Endothelial cell of umbilical vein (primary cell): ENCODE data around the gene LGALS7B. TPM values are rescaled to one million over a fixed set of nuclear protein-coding genes. Genes with fewer than 3 reads are reported as not detected.

ENCODE experiments used
- BruUV-seq: library from RNA; stranded (reverse); fragments of 400-500 nt; replicated peaks from 2 replicates; lab custom pipeline; 2021; lab: Mats Ljungman, UMichigan
- CTCF ChIA-PET: fragments of 300-600, 350-600 bp; sonication (Branson Sonifier 250); formaldehyde crosslinking; loops from one replicate; lab custom pipeline; 2021; ENCODE audit warnings: antibody characterized with exemption, inconsistent platforms; lab: Charles Lee
- POLR2A ChIA-PET: fragments of 300-600, 350-600 bp; sonication (Branson Sonifier 250); formaldehyde crosslinking; loops from one replicate; lab custom pipeline; 2021; ENCODE audit warnings: antibody characterized with exemption, inconsistent platforms; lab: Charles Lee
- DNase-seq: peaks from one replicate; pipeline ENCODE4 v3.0.0-alpha.2; 2011; ENCODE audit warnings: low read depth, low spot score
- FAIRE-seq: peaks from 2 replicates; lab custom pipeline; 2011; peaks lifted over from hg19 to GRCh38; lab: Jason Lieb, UNC
- H2AFZ ChIP-seq: 2 replicates; pipeline ENCODE4 v1.6.0; 2012; ENCODE audit warnings: low read depth, low read length, control low read depth, inconsistent platforms
- H3K27ac ChIP-seq: 2 replicates; pipeline ENCODE4 v1.5.1; 2011; ENCODE audit warnings: low read depth, mild to moderate bottlenecking, control low read depth, low read length, moderate library complexity; ENCODE audit not compliant: insufficient read depth
- H3K27me3 ChIP-seq, 2 experiments: 2 replicates each; pipeline versions ENCODE4 v1.6.0 to v1.6.1; 2011; ENCODE audit warnings: low read length in 2 of 2, mixed read lengths in 1 of 2; ENCODE audit not compliant: control insufficient read depth in 2 of 2, insufficient read depth in 2 of 2
- H3K36me3 ChIP-seq, 2 experiments: 2 replicates in 1 of 2; 3 replicates in 1 of 2; pipeline ENCODE4 v1.5.1; 2011; ENCODE audit warnings: low read length in 2 of 2, mild to moderate bottlenecking in 1 of 2, moderate library complexity in 1 of 2; ENCODE audit not compliant: control insufficient read depth in 2 of 2, insufficient read depth in 2 of 2; ENCODE audit errors: extremely low read depth in 1 of 2
- H3K4me1 ChIP-seq: 3 replicates; pipeline ENCODE4 v1.5.1; 2011; ENCODE audit warnings: mild to moderate bottlenecking, low read length; ENCODE audit not compliant: control insufficient read depth, insufficient read depth; ENCODE audit errors: extremely low read depth
- H3K4me2 ChIP-seq: 2 replicates; pipeline ENCODE4 v1.6.1; 2011; ENCODE audit warnings: low read length, control low read depth, mixed read lengths; ENCODE audit not compliant: insufficient read depth
- H3K4me3 ChIP-seq, 3 experiments: fragments of 200-600 bp in 1 of 3; sonication (generic), shearing (Covaris generic) in 1 of 3; replicated peaks in 1 of 3; 2 replicates each; pipeline ENCODE4 v1.5.1; 2011 to 2016; ENCODE audit warnings: control low read depth in 3 of 3, low read length in 3 of 3, mild to moderate bottlenecking in 2 of 3, inconsistent platforms in 1 of 3, low read depth in 1 of 3, moderate library complexity in 1 of 3; ENCODE audit not compliant: insufficient read depth in 1 of 3
- H3K79me2 ChIP-seq: 2 replicates; pipeline ENCODE4 v1.6.0; 2012; ENCODE audit warnings: low read length, inconsistent platforms; ENCODE audit not compliant: control insufficient read depth, insufficient read depth
- H3K9ac ChIP-seq: replicated peaks from 2 replicates; pipeline ENCODE3; 2011; ENCODE audit warnings: low read length, control low read depth; ENCODE audit not compliant: insufficient read depth; ENCODE audit errors: extremely low read depth
- H3K9me1 ChIP-seq: replicated peaks from 3 replicates; pipeline ENCODE4 v1.6.0; 2011; ENCODE audit warnings: mild to moderate bottlenecking, low read length; ENCODE audit not compliant: control insufficient read depth, insufficient read depth; ENCODE audit errors: extremely low read depth
- H3K9me3 ChIP-seq: replicated peaks from 2 replicates; pipeline ENCODE4 v1.5.1; 2012; ENCODE audit warnings: low read length, inconsistent platforms; ENCODE audit not compliant: control insufficient read depth, insufficient read depth
- H4K20me1 ChIP-seq: replicated peaks from 2 replicates; pipeline ENCODE3; 2011; ENCODE audit warnings: mild to moderate bottlenecking, low read length; ENCODE audit not compliant: control insufficient read depth, insufficient read depth; ENCODE audit errors: extremely low read depth
- EZH2 ChIP-seq: IDR thresholded peaks from 2 replicates; pipeline ENCODE4 v1.6.1; 2012; ENCODE audit warnings: borderline replicate concordance, low read depth, mild to moderate bottlenecking, moderate library complexity, low read length, inconsistent platforms; ENCODE audit not compliant: severe bottlenecking
- FOS ChIP-seq: IDR thresholded peaks from 2 replicates; pipeline ENCODE4 v1.6.1; 2011; ENCODE audit warnings: mild to moderate bottlenecking, low read length, moderate library complexity, borderline replicate concordance; ENCODE audit not compliant: insufficient read depth
- GATA2 ChIP-seq: IDR thresholded peaks from 2 replicates; pipeline ENCODE4 v1.7.0; 2011; ENCODE audit warnings: low read depth, mild to moderate bottlenecking, moderate library complexity, mixed read lengths, low read length; ENCODE audit not compliant: insufficient read length, insufficient read depth
- JUN ChIP-seq: IDR thresholded peaks from 2 replicates; pipeline ENCODE4 v1.6.1; 2011; ENCODE audit warnings: borderline replicate concordance, low read depth; ENCODE audit not compliant: insufficient read length, insufficient read depth
- MYC ChIP-seq: IDR thresholded peaks from one replicate; pipeline ENCODE4 v1.6.1; 2011; ENCODE audit warnings: mild to moderate bottlenecking, low read depth, low read length
- POLR2A ChIP-seq: IDR thresholded peaks from 2 replicates; pipeline ENCODE4 v1.6.1; 2012; ENCODE audit warnings: low read depth, mild to moderate bottlenecking, control low read depth, low read length
- POLR2AphosphoS5 ChIP-seq: IDR thresholded peaks from 2 replicates; pipeline ENCODE4 v1.6.1; 2012; ENCODE audit warnings: low read depth, mild to moderate bottlenecking, control low read depth, low read length, moderate library complexity; ENCODE audit not compliant: insufficient read depth
- dilution Hi-C: fragments of 300-500 bp; cut with MboI; formaldehyde crosslinking; loops from one replicate; pipeline ENCODE4 v1.15.0; 2019; ENCODE audit warnings: low sequenced_read_pairs; ENCODE audit not compliant: extremely low pct_ligation_motif_present
- intact Hi-C: fragments of 100-400 bp; cut with micrococcal nuclease; formaldehyde crosslinking; loops from one replicate; pipeline ENCODE4 v1.10.0; 2022
- polyA plus RNA-seq, 4 experiments: library from polyadenylated mRNA; depleted of rRNA in 3 of 4; stranded (reverse) in 3 of 4; unstranded in 1 of 4; fragments of >200 nt; gene quantifications; 2 replicates each; pipeline versions ENCODE4 v1.2.1 to v1.2.3, GENCODE V29; 2011 to 2012; ENCODE audit warnings: missing spikeins in 1 of 4
- total RNA-seq: library from RNA; stranded (reverse); gene quantifications from 2 replicates; pipeline ENCODE4 v1.2.3, GENCODE V29; 2021
- TF ChIP-seq, protein P1 (sequence below): IDR thresholded peaks from 2 replicates; pipeline ENCODE4 v1.6.1; 2011; ENCODE audit not compliant: insufficient read depth, insufficient read length

LGALS7B gene
- total and polyA plus RNA-seq, 2 donors (not counting 3 experiments of a cell fraction or from before 2014, with no cell fraction given) = not detected

DNA sequence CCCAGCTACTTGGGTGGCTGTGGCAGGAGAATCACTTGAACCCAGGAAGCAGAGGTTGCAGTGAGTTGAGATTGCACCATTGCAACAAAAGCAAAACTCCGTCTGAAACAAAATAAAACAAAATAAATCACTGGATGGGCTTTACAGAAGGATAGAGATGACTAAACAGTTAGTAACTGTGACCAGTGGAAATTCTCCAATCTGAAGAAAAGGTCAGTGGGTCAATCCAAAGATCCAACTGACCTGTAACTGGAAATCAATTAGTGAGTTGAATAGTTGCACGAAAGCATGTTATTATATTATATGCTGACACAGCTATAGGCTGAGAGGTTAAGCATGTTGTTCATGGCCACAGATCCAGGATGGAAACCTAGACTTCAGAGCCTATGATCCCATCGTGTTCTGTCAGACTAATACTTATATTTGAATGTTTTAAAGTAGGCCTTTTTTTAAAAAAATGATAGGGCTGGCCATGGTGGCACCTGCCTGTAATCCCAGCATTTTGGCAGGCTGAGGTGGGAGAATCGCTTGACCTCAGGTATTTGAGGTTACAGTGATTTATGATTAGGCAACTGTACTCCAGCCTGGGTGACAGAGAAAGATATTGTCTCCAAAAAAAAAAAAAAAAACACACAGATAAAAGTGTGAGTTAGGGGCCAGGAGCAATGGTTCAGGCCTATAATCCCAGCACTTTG lies 41.2 kb downstream of the LGALS7B start:
- Histone ChIP-seq H3K4me2 (no peak overlapping the region), H4K20me1 (no peaks in the 10 kb centered on the region), H3K9ac (no peak overlapping the region), H3K36me3 (peaks cover 1 to 2% of the 10 kb centered on the region in 2 experiments), H3K9me3 (no peaks in the 10 kb centered on the region), H3K4me3 (no peak overlapping the region), H3K9me1 (no peaks in the 10 kb centered on the region), H2AFZ (no peak overlapping the region), H3K79me2 (no peaks in the 10 kb centered on the region), H3K27me3 (no peaks in the 10 kb centered on the region), H3K4me1 (peaks cover 13% of the 10 kb centered on the region), H3K27ac (no peak overlapping the region)
- TF ChIP-seq JUN = no peak
- dilution Hi-C loops (no loop called here), intact Hi-C loops (loop anchor here (5.0 kb wide), 3 partner anchors 38 to 93 kb away; no protein-coding TSS in a partner anchor)
- POLR2A ChIA-PET = no interaction called here
- BruUV-seq = no TSS peak
- no peak for FAIRE-seq
- CTCF ChIA-PET = interaction anchor here (2.9 kb wide), 1 partner anchor 61 kb away, joined by 24 read pairs; no protein-coding TSS in a partner anchor
- no peak for DNase-seq

DNA sequence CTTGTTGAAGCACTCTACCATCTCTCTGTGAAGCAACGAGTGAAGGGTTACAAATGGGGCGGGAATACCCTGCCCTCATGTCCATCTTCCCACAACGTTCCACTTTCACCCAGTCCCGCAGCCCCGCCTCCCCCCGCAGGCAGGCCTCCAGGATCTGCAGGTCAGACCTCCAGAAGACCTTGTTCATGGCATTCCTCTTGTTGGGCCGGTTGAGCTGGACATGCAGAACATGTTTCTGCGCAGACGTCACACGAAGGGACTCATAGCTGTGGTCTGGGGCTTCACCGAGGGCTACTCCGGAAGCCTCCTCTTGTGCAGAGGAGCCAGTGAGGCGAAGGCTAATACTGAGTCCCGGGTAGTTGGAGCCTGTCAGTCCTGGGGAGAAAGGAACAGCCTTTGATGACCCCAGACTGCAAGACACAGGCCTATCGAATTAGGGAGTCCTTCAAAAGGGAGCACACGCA lies 42.2 kb downstream of the LGALS7B start:
- peak overlapping the region; percentile 80 for H2AFZ ChIP-seq
- H4K20me1 ChIP-seq = no peaks in the 10 kb centered on the region
- FAIRE-seq (no peak), DNase-seq (peak; percentile 64)
- intact Hi-C loops (loop anchor here (1.0 to 5.0 kb wide), 5 partner anchors 19 to 94 kb away; no protein-coding TSS in a partner anchor), dilution Hi-C loops (no loop called here)
- no peaks in the 10 kb centered on the region for H3K9me1 ChIP-seq
- no peaks in the 10 kb centered on the region for H3K27me3 ChIP-seq
- peak overlapping the region; percentile 71 for H3K4me2 ChIP-seq
- POLR2A ChIA-PET = interaction anchor here (0.8 to 1.6 kb wide), 3 partner anchors 11 to 20 kb away, joined by 3 to 5 read pairs (median 4); no protein-coding TSS in a partner anchor
- H3K4me3 ChIP-seq = peak overlapping the region; percentile 3 to 78 (median 67)
- BruUV-seq = TSS peak; percentile 25
- CTCF ChIA-PET = interaction anchor here (0.8 to 2.9 kb wide), 8 partner anchors 32 to 99 kb away, joined by 3 to 24 read pairs (median 3); partner anchors contain the start of genes MRPS12 and SARS2
- no peaks in the 10 kb centered on the region for H3K79me2 ChIP-seq
- TF ChIP-seq MYC (no peak), POLR2A (no peak), GATA2 (no peak), EZH2 (no peak), POLR2AphosphoS5 (no peak), FOS (no peak)
- TF ChIP-seq, protein P1, sequence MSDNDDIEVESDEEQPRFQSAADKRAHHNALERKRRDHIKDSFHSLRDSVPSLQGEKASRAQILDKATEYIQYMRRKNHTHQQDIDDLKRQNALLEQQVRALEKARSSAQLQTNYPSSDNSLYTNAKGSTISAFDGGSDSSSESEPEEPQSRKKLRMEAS = no peak
- peak overlapping the region; percentile 78 for H3K27ac ChIP-seq
- peaks cover 13% of the 10 kb centered on the region for H3K4me1 ChIP-seq
- peaks cover 5 to 8% of the 10 kb centered on the region in 2 experiments for H3K36me3 ChIP-seq
- peak overlapping the region; percentile 77 for H3K9ac ChIP-seq
- no peaks in the 10 kb centered on the region for H3K9me3 ChIP-seq
